Measurements from ENCODE around the gene ZNF12.

ZNF12 gene

DNA sequence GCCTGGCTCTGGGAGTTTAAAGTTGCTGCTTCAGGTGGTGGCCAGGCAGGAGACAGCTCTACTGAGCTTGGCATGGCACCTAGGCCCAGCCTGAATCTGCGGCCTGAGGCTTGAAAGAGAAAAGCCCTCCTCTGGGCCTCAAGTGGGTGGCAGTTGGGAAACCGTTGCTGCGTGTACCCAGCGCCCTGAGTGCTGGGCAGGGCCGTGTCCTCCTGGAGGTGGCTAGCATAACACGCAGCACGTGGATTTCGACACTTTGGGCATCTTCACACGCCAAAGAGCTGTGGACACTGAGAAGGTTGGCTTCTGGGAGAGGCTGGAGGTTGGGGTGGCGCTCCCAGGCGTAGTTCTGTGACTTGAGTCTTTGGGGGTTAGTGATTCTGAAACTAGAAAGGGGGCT is 67.1 kb downstream of the ZNF12 start:
- no peak for DNase-seq
- H3K27ac Mint-ChIP-seq = peak overlapping the region; percentile 81

DNA sequence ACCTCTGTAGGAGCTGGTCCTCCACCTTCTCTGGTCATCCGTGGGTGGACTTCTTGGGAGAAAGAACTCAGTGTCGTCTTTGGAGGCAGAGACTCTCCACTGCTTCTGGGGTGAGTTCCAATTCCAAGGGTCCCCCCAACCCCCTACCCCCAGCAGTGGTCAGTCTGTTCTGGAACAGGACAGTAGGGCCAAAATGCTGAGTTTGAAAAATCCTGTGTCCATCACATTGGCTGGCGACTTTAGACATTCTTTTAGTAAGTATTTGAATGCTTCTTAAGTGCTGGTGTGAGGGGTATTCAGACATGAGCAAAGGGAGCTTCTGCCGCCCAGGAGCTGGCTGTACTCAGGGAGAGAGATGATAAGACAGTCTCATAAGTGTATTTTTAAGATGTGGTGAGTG is 67.7 kb downstream of the ZNF12 start:
- H3K9me3 Mint-ChIP-seq = peaks cover 4% of the 10 kb centered on the region
- H3K4me1 Mint-ChIP-seq = peaks cover 36% of the 10 kb centered on the region
- peaks cover 43% of the 10 kb centered on the region for H3K36me3 Mint-ChIP-seq (ENCODE audit: low read depth)
- no peak overlapping the region for H3K27ac Mint-ChIP-seq
- peak overlapping the region; percentile 85 for H3K4me3 Mint-ChIP-seq
- TF ChIP-seq, protein P1, sequence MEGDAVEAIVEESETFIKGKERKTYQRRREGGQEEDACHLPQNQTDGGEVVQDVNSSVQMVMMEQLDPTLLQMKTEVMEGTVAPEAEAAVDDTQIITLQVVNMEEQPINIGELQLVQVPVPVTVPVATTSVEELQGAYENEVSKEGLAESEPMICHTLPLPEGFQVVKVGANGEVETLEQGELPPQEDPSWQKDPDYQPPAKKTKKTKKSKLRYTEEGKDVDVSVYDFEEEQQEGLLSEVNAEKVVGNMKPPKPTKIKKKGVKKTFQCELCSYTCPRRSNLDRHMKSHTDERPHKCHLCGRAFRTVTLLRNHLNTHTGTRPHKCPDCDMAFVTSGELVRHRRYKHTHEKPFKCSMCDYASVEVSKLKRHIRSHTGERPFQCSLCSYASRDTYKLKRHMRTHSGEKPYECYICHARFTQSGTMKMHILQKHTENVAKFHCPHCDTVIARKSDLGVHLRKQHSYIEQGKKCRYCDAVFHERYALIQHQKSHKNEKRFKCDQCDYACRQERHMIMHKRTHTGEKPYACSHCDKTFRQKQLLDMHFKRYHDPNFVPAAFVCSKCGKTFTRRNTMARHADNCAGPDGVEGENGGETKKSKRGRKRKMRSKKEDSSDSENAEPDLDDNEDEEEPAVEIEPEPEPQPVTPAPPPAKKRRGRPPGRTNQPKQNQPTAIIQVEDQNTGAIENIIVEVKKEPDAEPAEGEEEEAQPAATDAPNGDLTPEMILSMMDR (IDR thresholded peaks at IDR 0.05) = no peak
- no peak for DNase-seq
- H3K27me3 Mint-ChIP-seq (ENCODE audit: low read depth, poor library complexity) = peaks cover under 1% of the 10 kb centered on the region

More for the DNA sequence above, 67.1 kb downstream of the ZNF12 start:
- TF ChIP-seq, protein P1 (IDR thresholded peaks at IDR 0.05) = no peak
- Mint-ChIP-seq H3K4me1 (peaks cover 36% of the 10 kb centered on the region), H3K27me3 (ENCODE audit: low read depth, poor library complexity) (no peaks in the 10 kb centered on the region), H3K4me3 (peak overlapping the region; percentile 54), H3K9me3 (peaks cover 4% of the 10 kb centered on the region), H3K36me3 (ENCODE audit: low read depth) (peaks cover 49% of the 10 kb centered on the region)

Data from nephron progenitor cell (in vitro differentiated cells).